ENCODE data around the gene POLR3GL. TPM values are rescaled to one million over a fixed set of nuclear protein-coding genes. Genes with fewer than 3 reads are reported as not detected.

The POLR3GL gene
- total RNA-seq, 1 donor from 2014 or later, result 12.2 TPM

DNA sequence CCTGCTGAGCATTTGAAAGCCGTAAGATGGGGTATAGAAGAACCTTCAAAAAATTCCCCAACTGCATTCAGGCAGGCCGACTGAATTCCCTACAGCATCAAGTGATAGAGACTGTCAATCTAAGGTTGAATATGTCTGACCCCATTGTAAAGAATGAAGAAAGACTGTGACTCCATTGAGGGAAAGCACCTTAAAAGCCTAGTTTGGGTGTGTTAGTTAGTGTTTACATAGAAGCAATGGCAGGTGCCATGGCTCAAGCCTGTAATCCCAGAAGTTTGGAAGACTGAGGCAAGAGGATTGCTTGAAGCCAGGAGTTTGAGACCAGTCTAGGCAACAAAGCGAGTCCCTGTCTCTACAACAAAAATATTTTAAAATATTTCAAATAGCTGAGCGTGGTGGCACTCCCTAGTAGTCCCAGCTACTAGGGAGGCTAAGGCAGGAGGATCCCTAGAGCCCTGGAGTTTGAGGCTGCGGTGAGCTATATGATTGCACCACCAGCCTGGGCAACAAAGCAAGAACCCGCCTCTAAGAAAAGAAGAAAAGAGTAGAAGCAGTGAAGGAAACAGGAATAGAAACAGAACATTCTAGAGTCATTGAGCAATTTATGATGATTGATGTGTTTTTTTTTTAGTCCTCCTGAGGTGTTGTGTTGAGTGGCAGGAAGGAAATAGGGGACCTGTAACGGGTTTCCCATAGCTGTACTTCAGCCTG is 15.4 kb downstream of the POLR3GL start:
- Histone ChIP-seq H3K4me3 (ENCODE audit: low read depth, low read length) (no peak overlapping the region), H3K27me3 (ENCODE audit: control insufficient read depth, insufficient read depth, low read length) (no peaks in the 10 kb centered on the region), H3K36me3 (ENCODE audit: control insufficient read depth, insufficient read depth, low read length) (no peaks in the 10 kb centered on the region)
- no peak for DNase-seq (ENCODE audit: low read depth)
- TF ChIP-seq, protein P1, sequence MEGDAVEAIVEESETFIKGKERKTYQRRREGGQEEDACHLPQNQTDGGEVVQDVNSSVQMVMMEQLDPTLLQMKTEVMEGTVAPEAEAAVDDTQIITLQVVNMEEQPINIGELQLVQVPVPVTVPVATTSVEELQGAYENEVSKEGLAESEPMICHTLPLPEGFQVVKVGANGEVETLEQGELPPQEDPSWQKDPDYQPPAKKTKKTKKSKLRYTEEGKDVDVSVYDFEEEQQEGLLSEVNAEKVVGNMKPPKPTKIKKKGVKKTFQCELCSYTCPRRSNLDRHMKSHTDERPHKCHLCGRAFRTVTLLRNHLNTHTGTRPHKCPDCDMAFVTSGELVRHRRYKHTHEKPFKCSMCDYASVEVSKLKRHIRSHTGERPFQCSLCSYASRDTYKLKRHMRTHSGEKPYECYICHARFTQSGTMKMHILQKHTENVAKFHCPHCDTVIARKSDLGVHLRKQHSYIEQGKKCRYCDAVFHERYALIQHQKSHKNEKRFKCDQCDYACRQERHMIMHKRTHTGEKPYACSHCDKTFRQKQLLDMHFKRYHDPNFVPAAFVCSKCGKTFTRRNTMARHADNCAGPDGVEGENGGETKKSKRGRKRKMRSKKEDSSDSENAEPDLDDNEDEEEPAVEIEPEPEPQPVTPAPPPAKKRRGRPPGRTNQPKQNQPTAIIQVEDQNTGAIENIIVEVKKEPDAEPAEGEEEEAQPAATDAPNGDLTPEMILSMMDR (IDR thresholded peaks at IDR 0.05; ENCODE audit: insufficient read depth, low read length, poor library complexity, severe bottlenecking), result no peak

DNA sequence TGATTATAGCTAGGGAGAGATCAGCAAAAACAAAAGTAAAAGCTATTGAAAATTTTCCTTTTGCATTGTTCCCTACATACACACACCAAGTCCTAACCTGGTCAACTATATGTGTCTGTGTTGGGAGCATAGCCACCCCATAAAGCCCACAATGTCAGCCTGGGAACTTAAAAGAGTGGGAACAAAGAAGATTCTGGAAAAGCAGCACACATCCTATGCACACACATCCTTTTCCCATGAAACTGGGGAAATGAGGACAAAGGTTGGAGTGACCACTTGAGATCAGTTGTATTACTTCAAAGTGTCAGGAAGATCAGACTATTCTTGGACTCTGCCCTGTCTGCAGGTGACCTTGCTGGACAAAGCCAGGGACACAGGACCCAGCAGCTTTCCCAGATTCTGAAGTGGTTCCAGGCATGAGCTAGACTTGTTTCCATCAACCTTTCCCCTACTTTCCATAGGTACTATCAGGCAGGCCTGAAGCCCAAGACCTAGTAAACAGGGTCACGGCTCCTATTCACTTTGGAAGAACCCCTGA is 16.0 kb downstream of the POLR3GL start:
- no peak overlapping the region for H3K4me3 ChIP-seq (ENCODE audit: low read depth, low read length)
- H3K36me3 ChIP-seq (ENCODE audit: control insufficient read depth, insufficient read depth, low read length), result no peaks in the 10 kb centered on the region
- DNase-seq (ENCODE audit: low read depth), result no peak
- H3K27me3 ChIP-seq (ENCODE audit: control insufficient read depth, insufficient read depth, low read length), result no peaks in the 10 kb centered on the region
- TF ChIP-seq, protein P1 (IDR thresholded peaks at IDR 0.05; ENCODE audit: insufficient read depth, low read length, poor library complexity, severe bottlenecking), result no peak

GRCh38 chr1:145982010-145982723 is 17.7 kb downstream of the POLR3GL start:
- TF ChIP-seq, protein P1 (IDR thresholded peaks at IDR 0.05; ENCODE audit: insufficient read depth, low read length, poor library complexity, severe bottlenecking), result no peak
- no peak overlapping the region for H3K4me3 ChIP-seq (ENCODE audit: low read depth, low read length)
- DNase-seq (ENCODE audit: low read depth), result no peak
- H3K27me3 ChIP-seq (ENCODE audit: control insufficient read depth, insufficient read depth, low read length), result no peaks in the 10 kb centered on the region
- H3K36me3 ChIP-seq (ENCODE audit: control insufficient read depth, insufficient read depth, low read length), result no peaks in the 10 kb centered on the region

DNA sequence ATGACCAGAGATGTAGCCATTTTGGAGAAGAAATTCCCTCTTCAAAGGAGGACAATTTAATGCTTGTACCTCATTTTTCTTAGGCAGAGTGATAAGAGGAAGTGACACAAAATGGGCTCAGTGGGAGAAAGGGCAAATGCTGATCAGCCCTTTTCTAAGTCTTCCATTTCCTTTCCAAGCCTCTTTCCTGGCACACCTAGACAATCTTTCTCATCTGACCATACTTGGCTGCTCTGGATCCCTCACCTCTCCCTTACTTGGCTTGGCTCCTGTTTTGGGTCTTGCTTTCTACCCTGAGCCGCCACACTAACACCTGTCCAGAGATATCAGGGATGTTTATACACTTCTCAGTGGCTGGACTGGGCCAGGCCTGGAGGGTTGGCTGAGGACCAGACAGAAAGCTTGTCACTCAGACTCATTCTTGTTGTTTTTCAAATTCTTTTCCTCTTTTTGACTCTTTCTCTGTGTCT is 18.8 kb downstream of the POLR3GL start:
- no peak for DNase-seq (ENCODE audit: low read depth)
- TF ChIP-seq, protein P1 (IDR thresholded peaks at IDR 0.05; ENCODE audit: insufficient read depth, low read length, poor library complexity, severe bottlenecking), result no peak
- no peaks in the 10 kb centered on the region for H3K36me3 ChIP-seq (ENCODE audit: control insufficient read depth, insufficient read depth, low read length)
- no peaks in the 10 kb centered on the region for H3K27me3 ChIP-seq (ENCODE audit: control insufficient read depth, insufficient read depth, low read length)
- H3K4me3 ChIP-seq (ENCODE audit: low read depth, low read length), result no peak overlapping the region

DNA sequence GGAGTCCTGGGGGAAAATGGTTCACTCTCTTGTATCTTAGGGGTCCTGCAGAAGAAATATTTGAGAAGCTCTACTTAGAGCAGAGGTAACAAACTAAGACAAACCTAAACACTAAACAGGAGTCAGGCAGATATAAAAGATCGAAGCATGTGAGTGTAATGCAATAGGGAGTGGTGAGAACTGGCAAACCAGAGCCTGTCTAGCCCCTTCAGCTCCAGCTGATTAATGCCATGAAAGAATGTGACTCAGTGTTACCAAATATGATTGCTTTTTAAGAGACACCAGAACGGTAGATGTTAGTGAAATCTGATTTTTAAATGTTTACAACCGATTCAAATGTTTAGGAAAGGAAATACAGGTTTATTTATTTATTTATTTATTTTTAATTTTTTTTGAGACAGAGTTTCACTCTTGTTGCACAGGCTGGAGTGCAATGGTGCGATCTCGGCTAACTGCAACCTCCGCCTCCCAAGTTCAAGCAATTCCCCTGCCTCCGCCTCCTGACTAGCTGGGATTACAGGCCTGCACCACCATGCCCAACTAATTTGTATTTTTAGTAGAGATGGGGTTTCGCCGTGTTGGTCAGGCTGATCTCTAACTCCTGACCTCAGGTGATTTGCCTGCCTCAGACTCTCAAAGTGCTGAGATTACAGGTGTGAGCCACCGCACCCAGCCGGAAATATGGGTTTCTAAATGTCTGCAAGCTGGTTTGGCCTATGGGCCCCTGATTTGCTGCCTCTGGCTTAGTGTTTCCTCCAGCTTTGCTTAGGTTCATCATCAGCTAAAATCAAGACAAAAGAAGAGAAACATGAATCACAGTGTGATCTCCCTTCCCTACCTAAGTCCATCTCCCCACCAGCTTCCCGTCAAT is 19.7 kb downstream of the POLR3GL start:
- no peak overlapping the region for H3K4me3 ChIP-seq (ENCODE audit: low read depth, low read length)
- no peaks in the 10 kb centered on the region for H3K36me3 ChIP-seq (ENCODE audit: control insufficient read depth, insufficient read depth, low read length)
- no peak for DNase-seq (ENCODE audit: low read depth)
- no peaks in the 10 kb centered on the region for H3K27me3 ChIP-seq (ENCODE audit: control insufficient read depth, insufficient read depth, low read length)
- TF ChIP-seq, protein P1 (IDR thresholded peaks at IDR 0.05; ENCODE audit: insufficient read depth, low read length, poor library complexity, severe bottlenecking), result no peak
